CD14-positive monocyte (primary cell): ENCODE results near the gene SCUBE1. TPM values are rescaled to one million over a fixed set of nuclear protein-coding genes. Genes with fewer than 3 reads are reported as not detected.

Experiments used
- DNase-seq, 3 donors: peaks; one replicate each; pipeline ENCODE4 v3.0.0-alpha.2; 2011 to 2022
- H2AFZ ChIP-seq: 2 replicates; pipeline ENCODE4 v1.6.0; 2012; ENCODE audit warnings: mild to moderate bottlenecking, low read depth, low read length, inconsistent platforms; ENCODE audit not compliant: insufficient read depth, poor library complexity, severe bottlenecking
- H3K27ac ChIP-seq, 2 donors: 1 replicate in 1 of 2; 2 replicates in 1 of 2; pipeline ENCODE4 v1.5.1; 2012 to 2013; ENCODE audit warnings: low read length in 2 of 2, control low read depth in 1 of 2, inconsistent platforms in 1 of 2, low read depth in 1 of 2, mild to moderate bottlenecking in 1 of 2
- H3K27me3 ChIP-seq, 2 donors: one replicate each; pipeline versions ENCODE4 v1.6.0 to v1.6.1; 2011 to 2013; ENCODE audit warnings: low read length in 2 of 2; ENCODE audit not compliant: control insufficient read depth in 2 of 2, insufficient read depth in 2 of 2
- H3K36me3 ChIP-seq, 2 donors: replicated peaks in 1 of 2; 1 replicate in 1 of 2; 2 replicates in 1 of 2; pipeline versions ENCODE4 v1.5.1 to v1.6.1; 2012 to 2013; ENCODE audit warnings: low read length in 2 of 2, control low read depth in 1 of 2, inconsistent platforms in 1 of 2, mild to moderate bottlenecking in 1 of 2; ENCODE audit not compliant: insufficient read depth in 2 of 2, control insufficient read depth in 1 of 2
- H3K4me1 ChIP-seq, 2 donors: 1 replicate in 1 of 2; 2 replicates in 1 of 2; pipeline versions ENCODE4 v1.5.1 to v1.6.1; 2012 to 2013; ENCODE audit warnings: low read length in 2 of 2, control low read depth in 1 of 2, inconsistent platforms in 1 of 2, mild to moderate bottlenecking in 1 of 2, moderate library complexity in 1 of 2; ENCODE audit not compliant: insufficient read depth in 2 of 2, control insufficient read depth in 1 of 2
- H3K4me2 ChIP-seq: replicated peaks from 2 replicates; pipeline ENCODE3; 2012; ENCODE audit warnings: low read length, moderate library complexity, mild to moderate bottlenecking; ENCODE audit not compliant: poor library complexity, severe bottlenecking; ENCODE audit errors: extremely low read depth
- H3K4me3 ChIP-seq, 3 experiments: fragments of 200-600 bp in 1 of 3; sonication (generic) in 1 of 3; replicated peaks in 1 of 3; 1 replicate in 2 of 3; 2 replicates in 1 of 3; pipeline ENCODE4 v1.5.1; 2011 to 2013; ENCODE audit warnings: low read length in 3 of 3, mild to moderate bottlenecking in 3 of 3, control low read depth in 2 of 3, low read depth in 2 of 3, inconsistent platforms in 1 of 3, moderate library complexity in 1 of 3
- H3K79me2 ChIP-seq: 2 replicates; pipeline ENCODE4 v1.6.0; 2012; ENCODE audit warnings: mild to moderate bottlenecking, control low read depth, inconsistent platforms, low read length, moderate library complexity; ENCODE audit not compliant: insufficient read depth
- H3K9ac ChIP-seq: 2 replicates; pipeline ENCODE4 v1.6.0; 2017; ENCODE audit warnings: low read length, mild to moderate bottlenecking; ENCODE audit not compliant: insufficient read depth, poor library complexity, severe bottlenecking
- H3K9me3 ChIP-seq, 2 donors: replicated peaks in 1 of 2; 1 replicate in 1 of 2; 2 replicates in 1 of 2; pipeline versions ENCODE4 v1.5.1 to v1.6.1; 2012 to 2013; ENCODE audit warnings: low read length in 2 of 2, control low read depth in 1 of 2; ENCODE audit not compliant: control insufficient read depth in 1 of 2, insufficient read depth in 1 of 2
- H4K20me1 ChIP-seq: 2 replicates; pipeline ENCODE4 v1.6.0; 2012; ENCODE audit warnings: mild to moderate bottlenecking, low read length, control low read depth, moderate library complexity; ENCODE audit not compliant: insufficient read depth
- H3K27ac Mint-ChIP-seq, 7 donors: one replicate each; pipeline ENCODE4 v1.8.0; 2020; ENCODE audit warnings: mild to moderate bottlenecking in 7 of 7, mixed read lengths in 7 of 7, moderate library complexity in 6 of 7, inconsistent platforms in 2 of 7
- H3K27me3 Mint-ChIP-seq, 3 donors: one replicate each; pipeline ENCODE4 v1.8.0; 2021 to 2022; ENCODE audit warnings: low read depth in 3 of 3, mild to moderate bottlenecking in 3 of 3, mixed read lengths in 3 of 3, moderate library complexity in 3 of 3, inconsistent platforms in 1 of 3
- H3K36me3 Mint-ChIP-seq, 2 donors: one replicate each; pipeline ENCODE4 v1.8.0; 2020; ENCODE audit warnings: mixed read lengths in 2 of 2, inconsistent platforms in 1 of 2, mild to moderate bottlenecking in 1 of 2
- H3K4me1 Mint-ChIP-seq: one replicate; pipeline ENCODE4 v1.8.0; 2020; ENCODE audit warnings: mild to moderate bottlenecking, mixed read lengths
- H3K4me3 Mint-ChIP-seq, 2 donors: one replicate each; pipeline ENCODE4 v1.8.0; 2020; ENCODE audit warnings: mild to moderate bottlenecking in 2 of 2, mixed read lengths in 2 of 2, moderate library complexity in 1 of 2
- H3K9me3 Mint-ChIP-seq, 7 donors: one replicate each; pipeline ENCODE4 v1.8.0; 2020 to 2022; ENCODE audit warnings: mixed read lengths in 7 of 7, mild to moderate bottlenecking in 6 of 7, moderate library complexity in 6 of 7, inconsistent platforms in 2 of 7
- CTCF ChIP-seq: fragments of 200-600 bp; IDR thresholded peaks from one replicate; pipeline ENCODE4 v1.8.0; 2022; ENCODE audit warnings: antibody characterized with exemption, mild to moderate bottlenecking
- WGBS: methylation state at CpG from one replicate; pipeline ENCODE4 v1.1.5; 2013; ENCODE audit warnings: missing lambda C conversion rate; ENCODE audit not compliant: insufficient coverage; 5-methylcytosine and 5-hydroxymethylcytosine counted together
- intact Hi-C, 2 donors: fragments of 100-400 bp; cut with micrococcal nuclease; formaldehyde crosslinking; loops; one replicate each; pipeline versions ENCODE4 v1.15.0 to v1.15.1; 2023
- polyA plus RNA-seq, 3 donors: library from polyadenylated mRNA; depleted of rRNA in 1 of 3; unstranded in 2 of 3; stranded (reverse) in 1 of 3; fragments of 300-500 nt in 2 of 3; fragments of >200 nt in 1 of 3; fragmentation: Illumina TruSeq in 2 of 3; gene quantifications; 1 replicate in 2 of 3; 2 replicates in 1 of 3; pipeline ENCODE4 v1.2.3, GENCODE V29; 2012 to 2021

SCUBE1 gene
- polyA plus RNA-seq, 3 donors, result 0.20 to 0.32 (median 0.26) TPM

- no peak overlapping the region for H3K9ac ChIP-seq
- H3K4me3 Mint-ChIP-seq, result no peak overlapping the region
- H3K27me3 Mint-ChIP-seq, result peaks cover 0 to 10% (median 2%) of the 10 kb centered on the region in 3 donors
- no peaks in the 10 kb centered on the region for H3K9me3 ChIP-seq
- H3K9me3 Mint-ChIP-seq, result no peaks in the 10 kb centered on the region
- no peaks in the 10 kb centered on the region for H4K20me1 ChIP-seq
- no peak overlapping the region for H3K4me3 ChIP-seq
- no peak overlapping the region for H3K27ac ChIP-seq
- no peak overlapping the region for H2AFZ ChIP-seq
- no peaks in the 10 kb centered on the region for H3K36me3 ChIP-seq
- DNase-seq, result no peak
- H3K27me3 ChIP-seq, result no peaks in the 10 kb centered on the region
- H3K4me1 Mint-ChIP-seq, result peaks cover 2% of the 10 kb centered on the region
- 95% methylated on average over 21 of the region's 26 CpGs for WGBS
- no peaks in the 10 kb centered on the region for H3K79me2 ChIP-seq
- H3K27ac Mint-ChIP-seq, result no peak overlapping the region
- TF ChIP-seq CTCF, result no peak
- H3K4me2 ChIP-seq, result no peak overlapping the region
- intact Hi-C loops, result no loop called here
- H3K36me3 Mint-ChIP-seq, result no peaks in the 10 kb centered on the region
- H3K4me1 ChIP-seq, result no peaks in the 10 kb centered on the region
Measured at GRCh38 chr22:43207849-43208702, 135.1 kb downstream of the SCUBE1 start.

GRCh38 chr22:43207386-43207785 lies 135.8 kb downstream of the SCUBE1 start:
- no peaks in the 10 kb centered on the region for H3K9me3 ChIP-seq
- TF ChIP-seq CTCF, result no peak
- H3K4me3 Mint-ChIP-seq, result no peak overlapping the region
- H3K27me3 ChIP-seq, result no peaks in the 10 kb centered on the region
- H2AFZ ChIP-seq, result no peak overlapping the region
- H3K27ac Mint-ChIP-seq, result no peak overlapping the region
- peaks cover 0 to 2% (median 0%) of the 10 kb centered on the region in 7 donors for H3K9me3 Mint-ChIP-seq
- 100% methylated on average over 12 of the region's 13 CpGs for WGBS
- no peak overlapping the region for H3K27ac ChIP-seq
- no peak for DNase-seq
- no peaks in the 10 kb centered on the region for H4K20me1 ChIP-seq
- no peak overlapping the region for H3K9ac ChIP-seq
- no peaks in the 10 kb centered on the region for H3K36me3 Mint-ChIP-seq
- H3K36me3 ChIP-seq, result no peaks in the 10 kb centered on the region
- H3K4me2 ChIP-seq, result no peak overlapping the region
- peaks cover 2% of the 10 kb centered on the region for H3K4me1 Mint-ChIP-seq
- H3K4me1 ChIP-seq, result no peaks in the 10 kb centered on the region
- H3K79me2 ChIP-seq, result no peaks in the 10 kb centered on the region
- no peak overlapping the region for H3K4me3 ChIP-seq
- H3K27me3 Mint-ChIP-seq, result peaks cover 0 to 10% (median 2%) of the 10 kb centered on the region in 3 donors
- intact Hi-C loops, result no loop called here
